Aorta (tissue), 5 donors: Measurements from ENCODE around the gene THSD7B. TPM values are rescaled to one million over a fixed set of nuclear protein-coding genes. Genes with fewer than 3 reads are reported as not detected.
"Not testable (repeated sequence)": the region's sequence is repeated elsewhere in the genome, so short reads cannot be mapped to it uniquely, and the experiment has no call there.

Experiments used
- ATAC-seq: fragments of 200-7000 bp; cut with Tn5 transposase; one replicate; pipeline ENCODE4 v1.9.1; 2022; ENCODE audit warnings: moderate library complexity; ENCODE audit not compliant: low FRiP score
- DNase-seq, 2 donors: peaks; one replicate each; pipeline ENCODE4 v3.0.0-alpha.2; 2020
- H3K27ac ChIP-seq, 2 donors: one replicate each; pipeline ENCODE4 v1.5.1; 2013; ENCODE audit warnings: low read length in 2 of 2, mild to moderate bottlenecking in 2 of 2, moderate library complexity in 2 of 2, control low read depth in 1 of 2, inconsistent platforms in 1 of 2, low read depth in 1 of 2
- H3K27me3 ChIP-seq, 2 donors: one replicate each; pipeline ENCODE4 v1.6.1; 2013; ENCODE audit warnings: control low read depth in 1 of 2, low read length in 1 of 2, mild to moderate bottlenecking in 1 of 2, moderate library complexity in 1 of 2; ENCODE audit not compliant: insufficient read depth in 2 of 2, control insufficient read depth in 1 of 2
- H3K36me3 ChIP-seq, 2 donors: one replicate each; pipeline ENCODE4 v1.6.1; 2013; ENCODE audit warnings: control low read depth in 1 of 2, low read length in 1 of 2, mild to moderate bottlenecking in 1 of 2; ENCODE audit not compliant: insufficient read depth in 2 of 2, control insufficient read depth in 1 of 2
- H3K4me1 ChIP-seq, 2 donors: one replicate each; pipeline ENCODE4 v1.6.1; 2013; ENCODE audit warnings: low read length in 2 of 2, control low read depth in 1 of 2, mild to moderate bottlenecking in 1 of 2, moderate library complexity in 1 of 2; ENCODE audit not compliant: insufficient read depth in 2 of 2, control insufficient read depth in 1 of 2
- H3K4me3 ChIP-seq, 2 donors: one replicate each; pipeline ENCODE4 v1.5.1; 2013; ENCODE audit warnings: low read length in 2 of 2, control low read depth in 1 of 2, mild to moderate bottlenecking in 1 of 2
- H3K9me3 ChIP-seq: one replicate; pipeline ENCODE4 v1.6.1; 2013; ENCODE audit warnings: mild to moderate bottlenecking, low read length; ENCODE audit not compliant: control insufficient read depth
- WGBS, 2 donors: extraction: QIAGEN DNeasy Blood & Tissue Kit; methylation state at CpG; one replicate each; pipeline ENCODE4 v1.1.7; 2013; 5-methylcytosine and 5-hydroxymethylcytosine counted together
- intact Hi-C, 2 donors: fragments of 100-400 bp; cut with DNase I; formaldehyde crosslinking; loops; one replicate each; pipeline versions ENCODE4 v1.14.2 to v1.15.0; 2022
- polyA plus RNA-seq, 2 donors: library from polyadenylated mRNA; stranded (reverse); fragments of 200-250 nt; gene quantifications; one replicate each; pipeline ENCODE4 v1.2.3, GENCODE V29; 2013
- total RNA-seq, 2 donors: library from RNA; stranded (reverse); fragmentation: NEBNext Ultra II Directional; extraction: Animal tissue kit (Norgen Biotek cat#: 25700); gene quantifications; one replicate each; pipeline ENCODE4 v1.2.1, GENCODE V29; 2021
- donor health status: healthy with polysubstance abuse.
- donor health status: Bipolar disorder and iron deficiency.
- donor health status: DM: no; HTN: no; CAD: no.
- donor health status: DM: no; HTN: no; CAD: no.
- donor health status: DM: yes; HTN: yes; CAD: no.

Gene THSD7B
- total and polyA plus RNA-seq, 4 donors, result 0.25 to 5.1 (median 1.8) TPM

DNA sequence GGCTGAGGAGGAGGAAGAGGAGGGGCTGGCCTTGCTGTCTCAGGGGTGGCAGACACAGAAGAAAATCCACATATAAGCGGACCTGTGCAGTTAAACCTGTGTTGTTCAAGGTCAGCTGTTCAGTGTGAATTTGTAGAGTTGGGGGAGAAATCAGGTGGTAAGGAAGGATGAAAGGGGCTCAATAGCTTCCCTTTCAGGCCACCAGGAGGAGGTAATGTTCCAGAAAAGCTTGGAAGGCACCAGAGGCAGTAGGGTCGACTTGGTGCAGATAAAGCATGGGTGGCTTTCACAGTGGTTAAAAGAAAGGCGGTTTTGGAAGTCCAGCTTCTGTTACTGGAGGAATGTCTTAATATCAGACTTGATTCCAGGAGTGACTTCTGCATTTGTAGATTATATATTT, 167.4 kb downstream of the THSD7B start:
- Histone ChIP-seq H3K36me3 (no peaks in the 10 kb centered on the region), H3K4me1 (no peaks in the 10 kb centered on the region), H3K27ac (no peak overlapping the region), H3K27me3 (no peaks in the 10 kb centered on the region), H3K9me3 (no peaks in the 10 kb centered on the region), H3K4me3 (no peak overlapping the region)
- intact Hi-C loops, result loop anchor here (5.0 to 10.0 kb wide), 2 partner anchors 905 to 912 kb away; no protein-coding TSS in a partner anchor
- WGBS, 2 donors, result 67 to 73% methylated on average over 3 of the region's 3 CpGs
- ATAC-seq, result no peak
- no peak for DNase-seq

DNA sequence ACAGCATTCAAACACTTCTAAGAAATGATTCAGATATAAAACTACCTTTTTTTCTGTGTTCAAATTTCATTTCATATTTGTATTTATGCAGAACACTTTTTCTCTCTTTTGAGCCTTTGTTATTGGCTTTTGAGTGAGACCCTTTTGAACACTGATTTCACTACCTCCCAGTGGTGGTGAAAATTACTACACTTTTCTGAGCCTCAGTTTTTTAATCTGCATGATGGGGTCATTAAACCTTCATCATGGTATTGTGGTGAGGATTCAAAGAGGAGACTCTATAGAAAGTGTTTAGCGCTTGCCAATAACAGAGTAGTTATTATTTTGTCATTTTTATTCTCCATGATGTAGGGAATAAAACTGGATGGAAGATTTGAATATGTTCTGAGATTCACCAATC, 169.8 kb downstream of the THSD7B start:
- intact Hi-C loops, result loop anchor here in 1 of 2 donors (10.0 kb wide), 1 partner anchor 910 kb away; no protein-coding TSS in a partner anchor
- no peak overlapping the region for H3K4me3 ChIP-seq
- no peaks in the 10 kb centered on the region for H3K36me3 ChIP-seq
- H3K4me1 ChIP-seq, result no peaks in the 10 kb centered on the region
- H3K9me3 ChIP-seq, result no peaks in the 10 kb centered on the region
- no peak overlapping the region for H3K27ac ChIP-seq
- no peak for ATAC-seq
- no peaks in the 10 kb centered on the region for H3K27me3 ChIP-seq
- 98% methylated on average over 1 of the region's 1 CpG for WGBS, 2 donors
- DNase-seq, result no peak

DNA sequence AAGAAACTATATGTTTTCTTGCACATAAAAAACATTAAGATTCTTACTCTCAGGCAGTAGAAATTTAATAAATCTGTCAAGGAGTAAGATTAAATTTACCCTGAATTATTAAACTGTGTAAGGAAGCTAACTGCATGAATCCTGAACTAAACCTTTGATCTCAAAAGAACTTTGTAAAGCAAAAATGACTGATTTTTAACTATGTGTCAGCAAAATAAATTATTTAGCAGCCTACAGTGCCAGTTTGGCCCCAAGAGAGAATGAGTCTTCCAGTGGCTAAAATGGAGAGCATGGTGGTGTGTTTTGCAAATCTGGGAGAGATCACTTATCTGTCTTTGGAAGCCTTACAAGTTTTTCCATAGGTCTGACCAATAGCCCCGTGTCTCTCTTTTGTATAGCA, 190.7 kb downstream of the THSD7B start:
- H3K4me1 ChIP-seq, result no peaks in the 10 kb centered on the region
- H3K9me3 ChIP-seq, result no peaks in the 10 kb centered on the region
- no peaks in the 10 kb centered on the region for H3K27me3 ChIP-seq
- WGBS, 2 donors, result 0% methylated on average over 1 of the region's 1 CpG
- no peak for DNase-seq
- intact Hi-C loops, result no loop called here
- H3K4me3 ChIP-seq, result no peak overlapping the region
- no peaks in the 10 kb centered on the region for H3K36me3 ChIP-seq
- no peak overlapping the region for H3K27ac ChIP-seq
- ATAC-seq, result no peak

DNA sequence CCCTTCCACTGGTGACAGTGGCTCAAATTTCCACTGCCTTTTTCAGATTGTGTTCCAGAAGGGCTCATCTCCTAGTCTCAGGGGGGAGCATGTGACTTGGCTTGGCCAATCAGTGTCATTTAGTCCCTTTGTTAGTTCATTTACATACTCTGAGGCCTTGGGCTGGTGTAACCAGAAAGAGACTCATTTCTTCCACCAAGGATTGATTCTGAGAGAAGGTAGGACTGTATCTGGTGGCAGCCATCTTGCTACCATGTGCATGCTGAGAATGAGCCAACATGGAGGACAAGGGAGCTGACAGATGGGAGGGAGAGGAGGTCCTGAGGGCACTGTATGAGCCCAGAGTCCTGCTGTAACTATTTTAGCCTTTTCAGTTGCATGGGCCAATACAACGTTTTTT, 191.7 kb downstream of the THSD7B start:
- Histone ChIP-seq H3K4me1 (no peaks in the 10 kb centered on the region), H3K9me3 (no peaks in the 10 kb centered on the region), H3K36me3 (no peaks in the 10 kb centered on the region), H3K27me3 (no peaks in the 10 kb centered on the region), H3K27ac (no peak overlapping the region), H3K4me3 (no peak overlapping the region)
- no peak for DNase-seq
- WGBS, 2 donors, result 2 to 9% methylated on average over 1 of the region's 1 CpG
- ATAC-seq, result no peak
- intact Hi-C loops, result no loop called here

DNA sequence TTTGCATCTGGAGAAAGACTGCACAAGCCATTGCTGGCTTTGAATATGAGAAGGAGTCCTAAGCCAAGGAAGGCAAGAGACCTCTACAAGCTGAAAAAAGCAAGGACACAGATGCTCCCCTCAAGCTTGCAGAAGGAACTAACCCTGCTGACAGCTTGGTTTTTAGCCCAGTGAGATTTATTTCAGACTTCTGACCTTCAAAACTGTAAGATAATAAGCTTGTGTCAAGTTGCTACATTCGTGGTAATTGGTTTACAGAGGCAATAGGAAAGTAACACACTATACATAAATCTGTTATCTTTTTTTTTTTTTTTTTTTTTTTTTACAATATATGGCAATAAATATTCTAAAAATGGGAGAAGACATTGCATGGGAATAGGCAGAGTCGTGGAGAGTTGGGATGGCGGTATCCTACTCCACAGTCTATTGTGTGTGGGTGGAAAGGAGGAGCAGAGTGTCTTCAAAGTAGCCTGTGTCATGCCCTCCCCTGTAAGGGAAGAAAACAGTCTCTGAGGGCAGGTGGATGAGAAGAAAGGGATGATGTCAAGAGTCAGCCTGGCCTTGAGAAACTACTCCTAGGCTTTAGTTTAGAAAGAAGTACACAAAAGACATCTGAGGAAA, 196.9 kb downstream of the THSD7B start:
- intact Hi-C loops, result no loop called here
- 84 to 85% methylated on average over 3 of the region's 3 CpGs for WGBS, 2 donors
- no peak overlapping the region for H3K4me3 ChIP-seq
- no peak overlapping the region for H3K27ac ChIP-seq
- H3K9me3 ChIP-seq, result no peaks in the 10 kb centered on the region
- ATAC-seq (no peak), DNase-seq (no peak)
- H3K4me1 ChIP-seq, result no peaks in the 10 kb centered on the region
- H3K27me3 ChIP-seq, result no peaks in the 10 kb centered on the region
- H3K36me3 ChIP-seq, result no peaks in the 10 kb centered on the region

DNA sequence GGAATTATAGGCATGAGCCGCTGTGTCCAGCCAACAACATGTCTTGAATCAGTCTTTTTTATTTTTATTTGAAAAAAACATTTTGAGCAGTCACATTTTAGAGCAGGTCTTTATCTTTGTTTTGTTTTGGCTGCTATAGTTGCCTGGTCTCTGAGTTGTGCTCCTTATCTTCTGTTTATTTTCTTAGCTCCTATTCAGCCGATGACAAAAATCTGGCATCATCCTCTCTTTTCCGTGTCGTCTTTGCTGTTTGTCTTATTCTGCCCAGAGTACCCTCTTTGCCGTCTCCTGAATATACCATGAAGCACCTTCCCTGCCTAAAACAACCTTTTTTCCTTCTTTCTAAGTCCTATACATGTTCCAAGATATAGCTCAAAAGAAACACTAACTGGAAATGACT, 201.1 kb downstream of the THSD7B start:
- no peaks in the 10 kb centered on the region for H3K27me3 ChIP-seq
- DNase-seq (no peak), ATAC-seq (no peak)
- intact Hi-C loops, result no loop called here
- 1 to 6% methylated on average over 5 of the region's 5 CpGs for WGBS, 2 donors
- no peak overlapping the region for H3K4me3 ChIP-seq
- H3K9me3 ChIP-seq, result no peaks in the 10 kb centered on the region
- peaks cover 0 to 2% of the 10 kb centered on the region in 2 donors for H3K4me1 ChIP-seq
- no peaks in the 10 kb centered on the region for H3K36me3 ChIP-seq
- no peak overlapping the region for H3K27ac ChIP-seq

DNA sequence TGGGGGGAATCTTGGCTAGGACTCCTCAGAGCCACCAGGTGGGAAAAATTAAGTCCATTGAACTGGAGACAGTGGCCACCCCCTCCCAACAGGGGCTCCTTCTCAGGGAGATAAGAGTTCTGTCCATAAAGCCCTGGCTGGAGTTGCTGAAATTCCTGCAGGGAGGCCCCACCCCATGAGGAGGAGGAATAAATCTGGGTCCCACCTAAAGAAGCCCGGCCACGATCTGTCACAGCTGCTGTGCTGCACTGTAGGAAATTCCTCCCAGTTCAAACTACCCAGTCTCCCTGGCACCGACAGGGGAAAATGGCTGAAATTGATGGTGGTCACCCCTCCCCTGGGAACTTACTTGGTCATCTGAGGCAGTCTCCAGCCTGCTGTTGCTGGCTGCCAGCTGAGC, 215.0 kb downstream of the THSD7B start:
- Histone ChIP-seq H3K27ac (no peak overlapping the region), H3K27me3 (no peaks in the 10 kb centered on the region), H3K4me1 (no peaks in the 10 kb centered on the region), H3K4me3 (no peak overlapping the region), H3K36me3 (peaks cover 0 to 3% of the 10 kb centered on the region in 2 donors), H3K9me3 (no peaks in the 10 kb centered on the region)
- intact Hi-C loops, result no loop called here
- 75 to 84% methylated on average over 3 of the region's 3 CpGs for WGBS, 2 donors
- no peak for ATAC-seq
- DNase-seq, result no peak

DNA sequence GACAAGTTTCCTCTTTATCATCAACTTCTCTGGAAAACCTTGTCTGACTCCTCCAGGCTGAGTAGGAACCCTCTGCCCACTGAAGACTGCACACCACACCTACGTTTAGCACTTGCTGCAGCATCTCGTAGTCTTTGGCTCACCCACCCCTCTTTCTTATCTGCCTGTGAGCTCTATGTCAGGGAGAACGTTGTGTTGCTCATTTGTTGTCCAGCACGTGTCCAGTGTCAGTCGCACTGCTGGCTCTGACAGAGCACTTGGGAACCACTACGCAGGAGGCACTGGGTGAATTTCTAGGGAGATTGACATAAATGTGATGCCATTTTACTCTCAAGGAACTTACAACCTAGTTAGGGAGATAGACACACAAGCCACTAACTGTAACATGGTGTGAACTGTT, 216.3 kb downstream of the THSD7B start:
- H3K4me1 ChIP-seq, ATAC-seq, H3K4me3 ChIP-seq, intact Hi-C loops, H3K27me3 ChIP-seq, H3K36me3 ChIP-seq, H3K9me3 ChIP-seq, DNase-seq, H3K27ac ChIP-seq: not testable (repeated sequence)
- WGBS, 2 donors, result 82 to 89% methylated on average over 6 of the region's 6 CpGs

DNA sequence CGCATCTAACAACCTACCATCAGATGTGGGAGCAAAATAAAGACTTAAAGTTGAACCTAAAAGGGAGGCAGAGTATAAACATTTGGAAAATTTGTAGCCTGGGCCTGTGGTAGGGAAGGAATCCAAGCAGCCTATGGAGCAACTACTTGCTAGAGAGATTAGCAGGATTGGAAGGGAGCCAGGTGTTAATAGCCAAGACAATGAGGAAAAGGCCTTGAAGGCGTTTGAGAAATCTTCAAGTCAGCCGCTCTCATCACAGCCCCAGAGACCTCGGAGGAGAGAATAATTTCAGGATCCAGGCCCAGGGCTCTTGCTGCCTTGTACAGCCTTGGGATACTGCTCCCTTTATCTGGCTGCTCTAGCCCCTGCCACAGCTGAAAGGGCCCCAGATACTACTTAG, 219.7 kb downstream of the THSD7B start:
- WGBS, 2 donors, result 61 to 72% methylated on average over 4 of the region's 4 CpGs
- H3K27ac ChIP-seq, result no peak overlapping the region
- DNase-seq (no peak), ATAC-seq (no peak)
- no peaks in the 10 kb centered on the region for H3K9me3 ChIP-seq
- peaks cover 0 to 3% of the 10 kb centered on the region in 2 donors for H3K36me3 ChIP-seq
- intact Hi-C loops, result no loop called here
- H3K27me3 ChIP-seq, result no peaks in the 10 kb centered on the region
- no peak overlapping the region for H3K4me3 ChIP-seq
- H3K4me1 ChIP-seq, result peaks cover 0 to 2% of the 10 kb centered on the region in 2 donors
